ENCODE data around the gene RBP3. TPM values are rescaled to one million over a fixed set of nuclear protein-coding genes. Genes with fewer than 3 reads are reported as not detected.

RBP3 gene
- total RNA-seq, 1 experiment from 2014 or later = not detected

- Histone ChIP-seq H3K27me3 (ENCODE audit: insufficient read depth, low read length) (0 out of 2 replicates have a peak, but pooled peaks cover 9% of the 10 kb centered on the region), H3K9me2 (ENCODE audit: insufficient read depth) (no peaks in the 10 kb centered on the region), H3K36me3 (ENCODE audit: control insufficient read depth in 1 of 2, insufficient read depth in 2 of 2, low read length in 2 of 2) (no peaks in the 10 kb centered on the region), H2AFZ (ENCODE audit: low read depth, low read length, poor library complexity, severe bottlenecking) (no peak overlapping the region), H3K4me1 (ENCODE audit: control insufficient read depth in 1 of 2, insufficient read depth in 2 of 2, low read length in 2 of 2) (peaks cover 0 to 7% of the 10 kb centered on the region in 2 experiments; a peak in 1 of 4 replicates), H3K9me3 (ENCODE audit: control insufficient read depth in 1 of 2, insufficient read depth in 1 of 2, low read depth in 1 of 2, low read length in 2 of 2) (no peaks in the 10 kb centered on the region), H4K20me1 (ENCODE audit: insufficient read depth) (no peaks in the 10 kb centered on the region), H3K27ac (ENCODE audit: low read depth, low read length) (no peak overlapping the region), H3K79me2 (ENCODE audit: insufficient read depth, low read length) (no peaks in the 10 kb centered on the region), H3K9ac (ENCODE audit: low read length) (no peak overlapping the region), H3K4me3 (replicated peaks in 1 of 2; ENCODE audit: low read depth in 1 of 2, low read length in 2 of 2) (no peak overlapping the region), H3K4me2 (ENCODE audit: low read length) (no peak overlapping the region)
- RAD21 ChIA-PET (ENCODE audit: low non-redundant PET in 1 of 2, low total read pairs in 2 of 2, uncharacterized antibody in 2 of 2, unreplicated experiment in 2 of 2) = no interaction called here
- intact Hi-C loops (cut with micrococcal nuclease) = no loop called here
- BruUV-seq (replicated peaks) = no TSS peak
- POLR2A ChIA-PET = no interaction called here
- no peak for DNase-seq (ENCODE audit: low read depth, low spot score)
- TF ChIP-seq CTCF (IDR thresholded peaks at IDR 0.05 in 2 of 3, conservative IDR thresholded peaks at IDR 0.05 in 1 of 3; ENCODE audit: borderline replicate concordance in 1 of 3, insufficient read depth in 1 of 3, low read depth in 2 of 3, low read length in 2 of 3) (no peak), RAD21 (IDR thresholded peaks at IDR 0.05; ENCODE audit: low read depth) (no peak), SP1 (IDR thresholded peaks at IDR 0.05; ENCODE audit: low read depth) (no peak), TCF7L2 (IDR thresholded peaks at IDR 0.05; ENCODE audit: borderline replicate concordance, extremely low read depth, insufficient read depth, insufficient read length) (no peak), POLR2A (IDR thresholded peaks at IDR 0.05; ENCODE audit: borderline replicate concordance, extremely low read depth, insufficient read depth, insufficient read length) (no peak), FOSL1 (IDR thresholded peaks at IDR 0.05; ENCODE audit: low read depth) (no peak), REST (IDR thresholded peaks at IDR 0.05; ENCODE audit: low read depth) (no peak), JUND (IDR thresholded peaks at IDR 0.05) (no peak), ZNF274 (IDR thresholded peaks at IDR 0.05; ENCODE audit: low read depth, low read length) (no peak), YY1 (IDR thresholded peaks at IDR 0.05; ENCODE audit: extremely low read depth, insufficient replicate concordance, low read depth, low read length) (no peak), SRF (IDR thresholded peaks at IDR 0.05; ENCODE audit: low read depth) (no peak)
- CTCF ChIA-PET = no interaction called here
- no peak for ATAC-seq
Observed at GRCh38 chr10:47335906-47336305, 12.3 kb upstream of the RBP3 start.
